HG02840 (cell line): ENCODE measurements around the gene APOD.

ENCODE experiments used
- ATAC-seq: cut with Tn5 transposase; IDR thresholded peaks from one replicate; pipeline ENCODE4 v1.9.1; 2021; ENCODE audit warnings: mild to moderate bottlenecking, moderate library complexity, moderate number of reproducible peaks; ENCODE audit not compliant: unreplicated experiment, low FRiP score

APOD gene

DNA sequence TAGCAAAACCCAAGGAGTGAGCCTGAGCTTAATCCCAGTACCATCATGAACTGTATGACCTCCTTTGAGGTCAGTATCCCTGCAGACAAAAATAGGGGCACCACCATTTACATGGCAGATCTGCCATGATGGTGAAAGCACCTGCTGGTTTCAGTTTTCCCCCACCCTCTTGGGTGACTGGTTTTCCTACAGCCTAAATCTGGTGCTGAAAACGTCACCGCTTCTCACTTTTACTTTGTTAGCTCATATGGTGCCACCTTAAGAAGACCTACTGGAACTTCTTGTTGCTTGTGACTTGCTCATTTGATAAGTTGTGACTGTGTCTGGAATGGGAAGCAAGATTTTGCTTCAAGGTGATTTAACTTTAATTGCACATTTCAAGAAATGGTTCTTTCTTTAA is 45.7 kb downstream of the APOD start:
- ATAC-seq: no peak

DNA sequence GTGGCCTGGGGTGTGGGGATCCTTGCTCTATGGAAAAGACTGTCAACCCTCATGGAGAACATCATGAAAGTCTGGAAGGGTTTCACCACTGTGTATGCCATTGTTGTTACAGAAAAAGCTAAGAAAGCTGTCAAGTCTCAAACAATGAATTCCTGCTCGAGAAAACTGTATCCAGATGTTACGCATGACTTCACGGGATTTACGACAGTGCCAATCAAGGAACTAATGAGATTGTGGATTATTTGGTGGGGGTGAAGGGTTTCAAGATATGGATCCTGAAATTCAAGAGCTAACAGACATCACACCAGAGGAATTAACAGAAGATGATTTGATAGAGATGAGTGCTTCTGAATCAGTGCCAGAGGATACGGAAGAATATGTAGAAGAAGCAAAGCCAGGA is 48.4 kb downstream of the APOD start:
- no peak for ATAC-seq

DNA sequence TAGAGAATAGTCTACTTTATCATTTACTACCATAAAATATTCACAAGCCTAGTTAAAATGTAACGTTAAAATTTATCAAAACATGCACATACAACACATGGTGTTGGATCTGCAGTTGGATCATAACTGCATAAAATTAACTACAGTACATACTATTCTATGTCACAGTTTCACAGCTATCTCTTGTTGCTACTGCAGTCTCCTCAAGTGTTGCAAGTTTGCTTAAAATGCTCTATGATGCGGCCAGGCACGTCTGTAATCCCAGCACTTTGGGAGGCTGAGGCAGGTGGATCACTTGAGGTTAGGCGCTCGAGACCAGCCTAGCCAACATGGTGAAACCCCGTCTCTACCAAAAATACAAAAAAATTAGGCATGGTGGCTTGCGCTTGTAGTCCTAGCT is 50.9 kb downstream of the APOD start:
- ATAC-seq: no peak

DNA sequence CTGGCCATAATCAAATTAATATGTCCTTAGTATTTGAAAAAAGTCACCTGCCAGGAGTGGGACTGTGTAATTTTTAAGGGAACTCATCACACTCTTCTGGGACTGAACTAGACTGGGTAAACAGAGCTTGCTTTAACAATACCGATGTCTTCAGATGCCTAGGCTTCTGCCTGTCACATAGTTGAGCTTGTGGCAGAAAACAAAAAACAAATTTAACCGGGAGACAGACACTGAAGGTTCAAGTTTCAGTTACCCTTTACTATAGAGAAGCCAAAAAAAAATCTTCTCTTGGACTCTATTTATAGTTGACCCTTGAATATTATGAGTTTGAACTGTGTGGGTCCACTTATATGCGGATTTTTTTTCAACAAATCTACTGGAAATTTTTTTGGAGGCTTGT is 51.4 kb downstream of the APOD start:
- no peak for ATAC-seq

DNA sequence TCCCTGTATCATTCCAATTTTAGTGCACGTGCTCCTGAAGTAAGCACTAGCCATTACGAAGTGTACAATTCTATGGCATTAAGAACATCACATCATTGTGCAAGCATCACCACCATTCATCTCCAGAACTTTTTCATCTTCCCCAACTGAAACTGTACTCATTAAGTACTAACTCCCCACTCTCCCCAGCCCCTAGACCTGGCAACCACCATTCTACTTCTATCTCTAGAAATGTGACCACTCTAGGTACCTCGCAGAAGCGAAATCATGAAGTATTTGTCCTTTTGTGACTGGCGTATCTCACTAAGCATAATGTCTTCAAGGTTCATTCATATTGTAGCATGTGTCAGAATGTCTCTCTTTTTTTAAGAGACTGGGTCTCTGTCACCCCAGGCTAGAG is 52.1 kb downstream of the APOD start:
- no peak for ATAC-seq

DNA sequence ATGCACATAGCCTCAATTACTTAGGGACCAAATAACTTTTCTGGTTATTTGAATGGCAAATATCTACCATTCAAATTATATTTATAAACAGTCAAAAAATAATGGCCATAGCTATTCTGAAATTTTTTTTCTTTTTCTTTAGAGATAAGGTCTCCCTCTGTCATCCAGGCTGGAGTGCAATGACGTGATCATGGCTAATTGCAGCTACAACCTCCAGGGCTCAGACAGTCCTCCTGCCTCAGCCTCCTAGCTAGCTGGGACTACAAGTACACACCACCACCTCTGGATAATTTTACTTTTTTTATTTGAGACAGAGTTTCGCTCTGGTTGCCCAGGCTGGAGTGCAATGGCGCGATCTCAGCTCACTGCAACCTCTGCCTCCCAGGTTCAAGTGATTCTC is 57.2 kb downstream of the APOD start:
- ATAC-seq: no peak

DNA sequence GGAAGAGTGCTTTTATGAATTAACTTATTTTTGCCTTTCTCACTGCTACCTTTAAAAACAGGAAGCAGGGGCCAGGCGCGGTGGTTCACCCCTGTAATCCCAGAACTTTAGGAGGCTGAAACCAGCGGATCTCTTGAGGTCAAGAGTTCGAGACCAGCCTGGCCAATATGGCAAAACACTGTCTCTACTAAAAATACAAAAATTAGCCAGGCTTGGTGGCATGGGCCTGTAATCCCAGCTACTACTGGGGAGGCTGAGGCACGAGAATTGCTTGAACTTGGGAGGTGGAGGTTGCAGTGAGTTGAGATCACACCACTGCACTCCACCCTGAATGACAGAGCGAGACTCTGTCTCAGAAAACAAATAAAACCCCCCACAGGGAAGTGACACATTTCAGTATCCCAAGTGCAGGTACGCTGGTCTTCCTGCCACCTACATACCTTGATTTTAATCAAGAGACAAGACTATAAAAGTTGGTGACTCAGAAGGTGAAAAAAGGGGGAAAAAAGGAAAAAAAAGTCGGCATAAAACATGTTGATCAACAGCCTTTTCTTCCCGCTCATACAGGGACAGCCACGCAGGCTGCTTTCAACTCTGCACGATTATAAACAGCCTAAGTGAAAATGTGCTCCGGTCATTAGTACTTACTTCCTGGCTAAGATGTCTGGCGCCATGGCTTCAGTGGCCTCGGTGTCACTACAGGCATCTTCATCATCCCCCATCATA is 59.4 kb downstream of the APOD start:
- no peak for ATAC-seq

DNA sequence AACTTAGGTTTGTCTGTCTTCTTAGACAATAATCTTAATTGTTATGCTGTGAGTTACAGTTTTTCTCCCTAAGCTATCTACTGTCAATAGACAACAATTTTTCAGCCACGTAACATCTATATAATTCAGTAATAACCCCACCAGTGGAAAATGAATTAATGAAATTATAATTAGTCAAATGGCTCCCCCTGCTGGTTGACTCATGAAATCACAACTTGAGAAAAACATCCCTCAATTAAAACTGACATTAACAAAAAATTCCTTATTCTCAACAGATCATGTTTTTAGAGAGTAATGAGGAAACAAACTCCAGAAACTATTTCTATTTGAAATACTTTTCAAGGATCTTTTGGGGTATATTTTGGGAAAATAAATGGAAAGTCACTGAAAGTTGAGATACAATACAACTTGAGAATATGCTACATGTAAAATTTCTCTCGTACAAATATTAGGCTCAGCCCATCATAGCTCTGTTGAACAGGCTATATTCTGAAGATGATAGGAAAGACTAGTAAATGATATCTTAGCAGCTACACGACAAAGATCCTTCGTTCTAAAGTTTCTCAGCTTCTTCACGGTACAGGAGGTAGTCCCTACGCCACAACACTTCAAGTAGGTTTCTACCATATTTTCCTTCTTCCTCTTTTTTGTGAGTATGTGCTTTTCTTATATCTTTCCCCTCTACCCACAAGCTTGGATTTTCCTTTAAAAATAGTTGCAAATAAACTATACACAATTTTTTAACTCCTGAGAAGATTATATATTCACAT is 61.3 kb downstream of the APOD start:
- no peak for ATAC-seq
